CD14-positive monocyte (primary cell): Measurements from ENCODE around the gene CHP2. TPM values are rescaled to one million over a fixed set of nuclear protein-coding genes. Genes with fewer than 3 reads are reported as not detected.

Source experiments
- DNase-seq, 3 donors: peaks; one replicate each; pipeline ENCODE4 v3.0.0-alpha.2; 2011 to 2022
- H2AFZ ChIP-seq: 2 replicates; pipeline ENCODE4 v1.6.0; 2012; ENCODE audit warnings: mild to moderate bottlenecking, low read depth, low read length, inconsistent platforms; ENCODE audit not compliant: insufficient read depth, poor library complexity, severe bottlenecking
- H3K27ac ChIP-seq, 2 donors: 1 replicate in 1 of 2; 2 replicates in 1 of 2; pipeline ENCODE4 v1.5.1; 2012 to 2013; ENCODE audit warnings: low read length in 2 of 2, control low read depth in 1 of 2, inconsistent platforms in 1 of 2, low read depth in 1 of 2, mild to moderate bottlenecking in 1 of 2
- H3K27me3 ChIP-seq, 2 donors: one replicate each; pipeline versions ENCODE4 v1.6.0 to v1.6.1; 2011 to 2013; ENCODE audit warnings: low read length in 2 of 2; ENCODE audit not compliant: control insufficient read depth in 2 of 2, insufficient read depth in 2 of 2
- H3K36me3 ChIP-seq, 2 donors: replicated peaks in 1 of 2; 1 replicate in 1 of 2; 2 replicates in 1 of 2; pipeline versions ENCODE4 v1.5.1 to v1.6.1; 2012 to 2013; ENCODE audit warnings: low read length in 2 of 2, control low read depth in 1 of 2, inconsistent platforms in 1 of 2, mild to moderate bottlenecking in 1 of 2; ENCODE audit not compliant: insufficient read depth in 2 of 2, control insufficient read depth in 1 of 2
- H3K4me1 ChIP-seq, 2 donors: 1 replicate in 1 of 2; 2 replicates in 1 of 2; pipeline versions ENCODE4 v1.5.1 to v1.6.1; 2012 to 2013; ENCODE audit warnings: low read length in 2 of 2, control low read depth in 1 of 2, inconsistent platforms in 1 of 2, mild to moderate bottlenecking in 1 of 2, moderate library complexity in 1 of 2; ENCODE audit not compliant: insufficient read depth in 2 of 2, control insufficient read depth in 1 of 2
- H3K4me2 ChIP-seq: replicated peaks from 2 replicates; pipeline ENCODE3; 2012; ENCODE audit warnings: low read length, moderate library complexity, mild to moderate bottlenecking; ENCODE audit not compliant: poor library complexity, severe bottlenecking; ENCODE audit errors: extremely low read depth
- H3K4me3 ChIP-seq, 3 experiments: fragments of 200-600 bp in 1 of 3; sonication (generic) in 1 of 3; replicated peaks in 1 of 3; 1 replicate in 2 of 3; 2 replicates in 1 of 3; pipeline ENCODE4 v1.5.1; 2011 to 2013; ENCODE audit warnings: low read length in 3 of 3, mild to moderate bottlenecking in 3 of 3, control low read depth in 2 of 3, low read depth in 2 of 3, inconsistent platforms in 1 of 3, moderate library complexity in 1 of 3
- H3K79me2 ChIP-seq: 2 replicates; pipeline ENCODE4 v1.6.0; 2012; ENCODE audit warnings: mild to moderate bottlenecking, control low read depth, inconsistent platforms, low read length, moderate library complexity; ENCODE audit not compliant: insufficient read depth
- H3K9ac ChIP-seq: 2 replicates; pipeline ENCODE4 v1.6.0; 2017; ENCODE audit warnings: low read length, mild to moderate bottlenecking; ENCODE audit not compliant: insufficient read depth, poor library complexity, severe bottlenecking
- H3K9me3 ChIP-seq, 2 donors: replicated peaks in 1 of 2; 1 replicate in 1 of 2; 2 replicates in 1 of 2; pipeline versions ENCODE4 v1.5.1 to v1.6.1; 2012 to 2013; ENCODE audit warnings: low read length in 2 of 2, control low read depth in 1 of 2; ENCODE audit not compliant: control insufficient read depth in 1 of 2, insufficient read depth in 1 of 2
- H4K20me1 ChIP-seq: 2 replicates; pipeline ENCODE4 v1.6.0; 2012; ENCODE audit warnings: mild to moderate bottlenecking, low read length, control low read depth, moderate library complexity; ENCODE audit not compliant: insufficient read depth
- H3K27ac Mint-ChIP-seq, 7 donors: one replicate each; pipeline ENCODE4 v1.8.0; 2020; ENCODE audit warnings: mild to moderate bottlenecking in 7 of 7, mixed read lengths in 7 of 7, moderate library complexity in 6 of 7, inconsistent platforms in 2 of 7
- H3K27me3 Mint-ChIP-seq, 3 donors: one replicate each; pipeline ENCODE4 v1.8.0; 2021 to 2022; ENCODE audit warnings: low read depth in 3 of 3, mild to moderate bottlenecking in 3 of 3, mixed read lengths in 3 of 3, moderate library complexity in 3 of 3, inconsistent platforms in 1 of 3
- H3K36me3 Mint-ChIP-seq, 2 donors: one replicate each; pipeline ENCODE4 v1.8.0; 2020; ENCODE audit warnings: mixed read lengths in 2 of 2, inconsistent platforms in 1 of 2, mild to moderate bottlenecking in 1 of 2
- H3K4me1 Mint-ChIP-seq: one replicate; pipeline ENCODE4 v1.8.0; 2020; ENCODE audit warnings: mild to moderate bottlenecking, mixed read lengths
- H3K4me3 Mint-ChIP-seq, 2 donors: one replicate each; pipeline ENCODE4 v1.8.0; 2020; ENCODE audit warnings: mild to moderate bottlenecking in 2 of 2, mixed read lengths in 2 of 2, moderate library complexity in 1 of 2
- H3K9me3 Mint-ChIP-seq, 7 donors: one replicate each; pipeline ENCODE4 v1.8.0; 2020 to 2022; ENCODE audit warnings: mixed read lengths in 7 of 7, mild to moderate bottlenecking in 6 of 7, moderate library complexity in 6 of 7, inconsistent platforms in 2 of 7
- CTCF ChIP-seq: fragments of 200-600 bp; IDR thresholded peaks from one replicate; pipeline ENCODE4 v1.8.0; 2022; ENCODE audit warnings: antibody characterized with exemption, mild to moderate bottlenecking
- WGBS: methylation state at CpG from one replicate; pipeline ENCODE4 v1.1.5; 2013; ENCODE audit warnings: missing lambda C conversion rate; ENCODE audit not compliant: insufficient coverage; 5-methylcytosine and 5-hydroxymethylcytosine counted together
- intact Hi-C, 2 donors: fragments of 100-400 bp; cut with micrococcal nuclease; formaldehyde crosslinking; loops; one replicate each; pipeline versions ENCODE4 v1.15.0 to v1.15.1; 2023
- polyA plus RNA-seq, 3 donors: library from polyadenylated mRNA; depleted of rRNA in 1 of 3; unstranded in 2 of 3; stranded (reverse) in 1 of 3; fragments of 300-500 nt in 2 of 3; fragments of >200 nt in 1 of 3; fragmentation: Illumina TruSeq in 2 of 3; gene quantifications; 1 replicate in 2 of 3; 2 replicates in 1 of 3; pipeline ENCODE4 v1.2.3, GENCODE V29; 2012 to 2021

CHP2 gene
- polyA plus RNA-seq, 3 donors: not detected

DNA sequence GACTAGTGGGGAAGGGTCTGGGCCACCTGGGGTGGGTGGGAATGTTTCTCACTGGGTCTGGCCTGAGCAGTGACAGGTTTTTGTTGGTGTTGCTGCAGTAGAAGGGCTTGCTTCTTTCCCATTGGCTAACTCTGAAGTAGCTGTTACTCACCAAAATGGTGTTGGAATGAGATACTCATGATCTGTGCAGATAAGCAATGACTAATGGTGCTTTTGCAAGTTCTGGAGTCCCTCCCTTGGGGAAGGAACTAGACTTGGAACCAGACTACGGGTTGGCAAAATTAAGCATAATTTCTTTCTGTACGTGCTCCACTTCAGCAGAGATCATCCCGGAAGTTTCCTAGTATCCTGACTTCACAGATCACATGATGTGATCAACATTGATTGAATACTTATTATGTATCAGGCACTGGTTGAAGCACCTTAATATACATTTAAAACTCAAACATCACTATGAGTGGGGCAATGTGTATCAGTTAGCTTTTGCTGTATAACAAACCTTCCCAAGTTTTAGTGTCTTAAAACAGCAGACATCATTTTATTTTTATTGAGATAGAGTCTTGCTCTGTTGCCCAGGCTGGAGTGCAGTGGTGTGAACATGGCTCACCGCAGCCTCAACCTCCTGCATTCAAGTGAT, 30.1 kb downstream of the CHP2 start:
- Histone ChIP-seq H3K4me3 (no peak overlapping the region), H3K27ac (no peak overlapping the region), H3K79me2 (no peaks in the 10 kb centered on the region), H3K36me3 (no peaks in the 10 kb centered on the region), H3K27me3 (peaks cover 39 to 58% of the 10 kb centered on the region in 2 donors), H3K9ac (no peak overlapping the region), H3K4me1 (peaks cover 19 to 20% of the 10 kb centered on the region in 2 donors), H2AFZ (no peak overlapping the region), H3K4me2 (no peak overlapping the region), H3K9me3 (peaks cover 0 to 7% of the 10 kb centered on the region in 2 donors), H4K20me1 (no peaks in the 10 kb centered on the region)
- H3K27me3 Mint-ChIP-seq: peaks cover 47 to 71% (median 62%) of the 10 kb centered on the region in 3 donors
- intact Hi-C loops: no loop called here
- 60% methylated on average over 1 of the region's 4 CpGs for WGBS
- H3K27ac Mint-ChIP-seq: peak overlapping the region in 1 of 7 donors; percentile 11
- H3K36me3 Mint-ChIP-seq: peaks cover 0 to 7% of the 10 kb centered on the region in 2 donors
- H3K4me1 Mint-ChIP-seq: peaks cover 19% of the 10 kb centered on the region
- no peak overlapping the region for H3K4me3 Mint-ChIP-seq
- no peak for TF ChIP-seq CTCF
- DNase-seq: peak; percentile 9 to 60 (median 18)
- peaks cover 0 to 10% (median 7%) of the 10 kb centered on the region in 7 donors for H3K9me3 Mint-ChIP-seq

- H3K27me3 ChIP-seq: peaks cover 35 to 55% of the 10 kb centered on the region in 2 donors
- 90% methylated on average over 2 of the region's 4 CpGs for whole genome bisulfite sequencing
- H3K36me3 ChIP-seq: no peaks in the 10 kb centered on the region
- H3K27ac ChIP-seq: no peak overlapping the region
- H3K9me3 Mint-ChIP-seq: peaks cover 0 to 10% (median 7%) of the 10 kb centered on the region in 7 donors
- TF ChIP-seq CTCF: no peak
- no peak overlapping the region for H3K27ac Mint-ChIP-seq
- no peak overlapping the region for H2AFZ ChIP-seq
- no peaks in the 10 kb centered on the region for H3K79me2 ChIP-seq
- H3K4me2 ChIP-seq: no peak overlapping the region
- no peak overlapping the region for H3K4me3 ChIP-seq
- H3K36me3 Mint-ChIP-seq: peaks cover 0 to 7% of the 10 kb centered on the region in 2 donors
- peaks cover 0 to 7% of the 10 kb centered on the region in 2 donors for H3K9me3 ChIP-seq
- no peak overlapping the region for H3K9ac ChIP-seq
- intact Hi-C loops: no loop called here
- no peaks in the 10 kb centered on the region for H4K20me1 ChIP-seq
- H3K4me1 ChIP-seq: peaks cover 20 to 23% of the 10 kb centered on the region in 2 donors
- H3K4me3 Mint-ChIP-seq: no peak overlapping the region
- H3K27me3 Mint-ChIP-seq: peaks cover 42 to 70% (median 62%) of the 10 kb centered on the region in 3 donors
- DNase-seq: no peak
- peaks cover 21% of the 10 kb centered on the region for H3K4me1 Mint-ChIP-seq
Measured at GRCh38 chr16:23785842-23786241, 31.0 kb downstream of the CHP2 start.
